Heart right ventricle (tissue), 16 donors: ENCODE measurements around the gene IL6R. TPM values are rescaled to one million over a fixed set of nuclear protein-coding genes. Genes with fewer than 3 reads are reported as not detected.

Experiments used
- ATAC-seq, 8 donors: fragments of 200-7000 bp; cut with Tn5 transposase; one replicate each; pipeline ENCODE4 v1.9.1; 2020; ENCODE audit warnings: mild to moderate bottlenecking in 8 of 8, moderate library complexity in 8 of 8, moderate number of reproducible peaks in 1 of 8
- DNase-seq, 2 donors: peaks; one replicate each; pipeline ENCODE4 v3.0.0-alpha.2; 2020
- H3K27ac ChIP-seq, 10 donors: fragments of 200-600 bp; sonication (generic) in 2 of 10; one replicate each; pipeline versions ENCODE4 v1.5.0 to v1.8.0; 2020 to 2022; ENCODE audit warnings: mild to moderate bottlenecking in 3 of 10
- H3K27me3 ChIP-seq, 7 donors: fragments of 200-600 bp; one replicate each; pipeline ENCODE4 v1.8.0; 2021 to 2022; ENCODE audit warnings: mild to moderate bottlenecking in 2 of 7
- H3K36me3 ChIP-seq, 9 donors: fragments of 200-600 bp; sonication (generic) in 1 of 9; one replicate each; pipeline versions ENCODE4 v1.5.0 to v1.8.0; 2020 to 2022; ENCODE audit warnings: mild to moderate bottlenecking in 2 of 9
- H3K4me1 ChIP-seq, 9 donors: fragments of 200-600 bp; sonication (generic) in 1 of 9; one replicate each; pipeline versions ENCODE4 v1.5.0 to v1.8.0; 2020 to 2022; ENCODE audit warnings: mild to moderate bottlenecking in 4 of 9
- H3K4me3 ChIP-seq, 10 donors: fragments of 200-600 bp; sonication (generic) in 2 of 10; one replicate each; pipeline versions ENCODE4 v1.5.0 to v1.8.0; 2020 to 2022; ENCODE audit warnings: mild to moderate bottlenecking in 7 of 10, moderate library complexity in 2 of 10
- H3K9me3 ChIP-seq, 11 donors: fragments of 200-600 bp in 10 of 11; sonication (generic) in 2 of 11; one replicate each; pipeline versions ENCODE4 v1.5.0 to v1.8.0; 2013 to 2022; ENCODE audit warnings: mild to moderate bottlenecking in 2 of 11, control low read depth in 1 of 11, moderate library complexity in 1 of 11
- WGBS, 2 donors: extraction: QIAGEN DNeasy Blood & Tissue Kit; methylation state at CpG; one replicate each; pipeline ENCODE4 v1.1.7; 2013; ENCODE audit warnings: inconsistent platforms in 1 of 2; 5-methylcytosine and 5-hydroxymethylcytosine counted together
- intact Hi-C, 10 donors: fragments of 100-400 bp; cut with DNase I; formaldehyde crosslinking; loops; one replicate each; pipeline versions ENCODE4 v1.11.1 to v1.14.2; 2022
- polyA plus RNA-seq, 2 donors: library from polyadenylated mRNA; stranded (reverse); fragments of 200-250 nt; gene quantifications; one replicate each; pipeline ENCODE4 v1.2.3, GENCODE V29; 2013
- total RNA-seq, 10 donors: library from RNA; stranded (reverse); fragmentation: NEBNext Ultra II Directional in 3 of 10; extraction: Animal tissue kit (Norgen Biotek cat#: 25700) in 3 of 10; gene quantifications; one replicate each; pipeline versions ENCODE4 v1.2.1 to v1.2.4, GENCODE V29; 2021 to 2023
- TF ChIP-seq, protein P1 (sequence below), 9 donors: fragments of 200-600 bp; sonication (generic) in 2 of 9; IDR thresholded peaks; one replicate each; pipeline versions ENCODE4 v1.5.0 to v1.8.0; 2021 to 2022; ENCODE audit warnings: antibody characterized with exemption in 9 of 9, mild to moderate bottlenecking in 5 of 9, moderate library complexity in 1 of 9
- donor health status: Arrhythmogenic right ventricular cardiomyopathy.
- donor health status: ischemic (EF 13 %, LVEDD 7.1; RV severe dilation, severe dysfunction).
- donor health status: healthy with polysubstance abuse.
- donor health status: DM: no; HTN: yes; CAD: no.
- donor health status: DM: no; HTN: no; CAD: no.
- donor health status: ischemic (EF 25% LVEDD 6.9; RV normal size, moderate dysfunction).
- donor health status: ischemic (EF 25% LVEDD 5.7; RV mildly dilated, moderate dysfunction).
- donor health status: healthy.
- donor health status: DM: yes; HTN: yes; CAD: no.
- donor health status: Ischemic cardiomyopathy.
- donor health status: ischemic (EF 35%, LVEDD 5.7; RV mildly dilated, moderate dysfunction).
- donor health status: nonischemic (EF 11% LVEDD 7.7; RV severe dilation, severe dysfunction).
- donor health status: DM: yes; HTN: yes; CAD: no.
- donor health status: PGD.
- donor health status: ischemic (EF 29% LVEDD 5.4; RV normal size, mild dysfunction).
- donor health status: nonischemic (EF 23%, LVEDD 6.1; RV moderate dilation, normal function).

The IL6R gene
- total and polyA plus RNA-seq, 12 donors, result 2.9 to 16.2 (median 9.3) TPM

DNA sequence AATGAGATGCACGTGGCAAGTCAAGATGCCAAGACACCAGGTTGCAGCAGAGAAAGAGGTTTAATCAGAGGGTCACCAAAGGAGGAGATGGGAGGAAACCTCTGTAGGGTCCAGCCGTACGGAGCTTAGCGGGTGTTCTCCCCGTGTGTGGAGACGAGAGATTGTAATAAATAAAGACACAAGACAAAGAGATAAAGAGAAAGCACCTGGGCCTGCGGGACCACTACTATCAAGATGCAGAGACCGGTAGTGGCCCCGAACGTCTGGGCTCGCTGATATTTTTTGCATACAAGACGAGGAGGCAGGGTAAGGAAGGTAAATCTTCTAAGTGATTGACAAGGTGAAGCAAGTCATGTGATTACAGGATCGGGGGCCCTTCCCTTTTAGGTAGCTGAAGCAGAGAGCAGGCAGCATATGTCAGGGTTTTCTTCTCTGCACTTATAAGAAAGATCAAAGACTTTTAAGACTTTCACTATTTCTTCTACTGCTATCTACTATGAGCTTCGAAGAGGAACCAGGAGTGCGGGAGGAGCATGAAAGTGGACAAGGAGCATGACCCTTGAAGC lies 55.6 kb downstream of the IL6R start:
- WGBS, 2 donors, result 74 to 77% methylated on average over 15 of the region's 15 CpGs
- H3K4me1 ChIP-seq, result peaks cover 0 to 50% (median 0%) of the 10 kb centered on the region in 9 donors
- H3K4me3 ChIP-seq, result no peak overlapping the region
- intact Hi-C loops, result loop anchor here in 1 of 10 donors (10.0 kb wide), 1 partner anchor 56 kb away; the partner anchor contains the start of gene IL6R
- TF ChIP-seq, protein P1, sequence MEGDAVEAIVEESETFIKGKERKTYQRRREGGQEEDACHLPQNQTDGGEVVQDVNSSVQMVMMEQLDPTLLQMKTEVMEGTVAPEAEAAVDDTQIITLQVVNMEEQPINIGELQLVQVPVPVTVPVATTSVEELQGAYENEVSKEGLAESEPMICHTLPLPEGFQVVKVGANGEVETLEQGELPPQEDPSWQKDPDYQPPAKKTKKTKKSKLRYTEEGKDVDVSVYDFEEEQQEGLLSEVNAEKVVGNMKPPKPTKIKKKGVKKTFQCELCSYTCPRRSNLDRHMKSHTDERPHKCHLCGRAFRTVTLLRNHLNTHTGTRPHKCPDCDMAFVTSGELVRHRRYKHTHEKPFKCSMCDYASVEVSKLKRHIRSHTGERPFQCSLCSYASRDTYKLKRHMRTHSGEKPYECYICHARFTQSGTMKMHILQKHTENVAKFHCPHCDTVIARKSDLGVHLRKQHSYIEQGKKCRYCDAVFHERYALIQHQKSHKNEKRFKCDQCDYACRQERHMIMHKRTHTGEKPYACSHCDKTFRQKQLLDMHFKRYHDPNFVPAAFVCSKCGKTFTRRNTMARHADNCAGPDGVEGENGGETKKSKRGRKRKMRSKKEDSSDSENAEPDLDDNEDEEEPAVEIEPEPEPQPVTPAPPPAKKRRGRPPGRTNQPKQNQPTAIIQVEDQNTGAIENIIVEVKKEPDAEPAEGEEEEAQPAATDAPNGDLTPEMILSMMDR (IDR thresholded peaks at IDR 0.05), result no peak
- H3K27ac ChIP-seq, result no peak overlapping the region
- DNase-seq (no peak), ATAC-seq (no peak)
- no peaks in the 10 kb centered on the region for H3K9me3 ChIP-seq
- H3K27me3 ChIP-seq, result no peaks in the 10 kb centered on the region
- H3K36me3 ChIP-seq, result peaks cover 0 to 60% (median 3%) of the 10 kb centered on the region in 9 donors

DNA sequence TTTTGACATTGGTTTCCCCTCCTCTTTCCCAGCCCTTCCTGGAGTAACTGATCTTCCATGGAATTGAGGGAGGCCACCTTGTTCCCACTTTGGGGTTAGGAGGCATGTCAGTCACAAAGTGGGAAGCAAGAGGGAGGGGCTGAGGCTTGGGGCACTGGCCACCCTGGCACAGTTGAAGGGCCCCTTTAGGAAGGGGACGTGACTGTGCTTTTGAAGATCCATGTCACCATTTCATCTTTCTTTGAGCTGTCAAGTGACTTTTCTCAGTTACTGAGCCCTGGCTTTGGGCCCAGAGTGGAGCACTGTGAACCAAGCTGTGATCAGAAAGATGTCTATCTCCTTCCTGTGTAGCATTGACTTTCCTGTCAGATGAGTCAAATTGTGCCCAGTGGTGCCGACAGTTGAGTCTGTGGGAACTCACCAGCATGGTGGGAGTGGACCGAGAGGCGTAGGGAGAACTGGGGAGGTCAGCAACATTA lies 58.4 kb downstream of the IL6R start:
- no peaks in the 10 kb centered on the region for H3K27me3 ChIP-seq
- ATAC-seq (peak in 6 of 8 donors; percentile 25 to 63 (median 43)), DNase-seq (no peak)
- peaks cover 0 to 56% (median 4%) of the 10 kb centered on the region in 9 donors for H3K4me1 ChIP-seq
- no peak overlapping the region for H3K4me3 ChIP-seq
- H3K27ac ChIP-seq, result peak overlapping the region in 3 of 10 donors; percentile 15 to 79 (median 62)
- no peaks in the 10 kb centered on the region for H3K9me3 ChIP-seq
- H3K36me3 ChIP-seq, result peaks cover 0 to 38% (median 3%) of the 10 kb centered on the region in 9 donors
- whole genome bisulfite sequencing, 2 donors, result 64 to 66% methylated on average over 4 of the region's 4 CpGs
- intact Hi-C loops, result loop anchor here in 1 of 10 donors (10.0 kb wide), 1 partner anchor 59 kb away; the partner anchor contains the start of gene IL6R
- TF ChIP-seq, protein P1 (IDR thresholded peaks at IDR 0.05), result no peak

DNA sequence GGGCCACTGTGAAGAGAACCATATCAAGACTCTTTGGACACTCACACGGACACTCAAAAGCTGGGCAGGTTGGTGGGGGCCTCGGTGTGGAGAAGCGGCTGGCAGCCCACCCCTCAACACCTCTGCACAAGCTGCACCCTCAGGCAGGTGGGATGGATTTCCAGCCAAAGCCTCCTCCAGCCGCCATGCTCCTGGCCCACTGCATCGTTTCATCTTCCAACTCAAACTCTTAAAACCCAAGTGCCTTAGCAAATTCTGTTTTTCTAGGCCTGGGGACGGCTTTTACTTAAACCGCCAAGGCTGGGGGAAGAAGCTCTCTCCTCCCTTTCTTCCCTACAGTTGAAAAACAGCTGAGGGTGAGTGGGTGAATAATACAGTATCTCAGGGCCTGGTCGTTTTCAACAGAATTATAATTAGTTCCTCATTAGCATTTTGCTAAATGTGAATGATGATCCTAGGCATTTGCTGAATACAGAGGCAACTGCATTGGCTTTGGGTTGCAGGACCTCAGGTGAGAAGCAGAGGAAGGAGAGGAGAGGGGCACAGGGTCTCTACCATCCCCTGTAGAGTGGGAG lies 60.6 kb downstream of the IL6R start:
- Histone ChIP-seq H3K9me3 (no peaks in the 10 kb centered on the region), H3K27me3 (no peaks in the 10 kb centered on the region), H3K36me3 (peaks cover 0 to 44% (median 3%) of the 10 kb centered on the region in 9 donors), H3K4me1 (peaks cover 0 to 56% (median 4%) of the 10 kb centered on the region in 9 donors), H3K4me3 (no peak overlapping the region), H3K27ac (peak overlapping the region in 1 of 10 donors; percentile 79)
- ATAC-seq (no peak), DNase-seq (no peak)
- WGBS, 2 donors, result 83 to 85% methylated on average over 8 of the region's 8 CpGs
- intact Hi-C loops, result loop anchor here in 3 of 10 donors (5.0 to 10.0 kb wide), 3 partner anchors 58 to 63 kb away; partner anchors contain the start of gene IL6R (in 2 of the 3)
- TF ChIP-seq, protein P1 (IDR thresholded peaks at IDR 0.05), result no peak

DNA sequence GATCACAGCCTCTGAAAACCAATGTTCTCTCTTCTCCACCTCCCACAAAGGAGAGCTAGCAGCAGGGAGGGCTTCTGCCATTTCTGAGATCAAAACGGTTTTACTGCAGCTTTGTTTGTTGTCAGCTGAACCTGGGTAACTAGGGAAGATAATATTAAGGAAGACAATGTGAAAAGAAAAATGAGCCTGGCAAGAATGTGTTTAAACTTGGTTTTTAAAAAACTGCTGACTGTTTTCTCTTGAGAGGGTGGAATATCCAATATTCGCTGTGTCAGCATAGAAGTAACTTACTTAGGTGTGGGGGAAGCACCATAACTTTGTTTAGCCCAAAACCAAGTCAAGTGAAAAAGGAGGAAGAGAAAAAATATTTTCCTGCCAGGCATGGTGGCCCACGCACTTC lies 61.1 kb downstream of the IL6R start:
- TF ChIP-seq, protein P1 (IDR thresholded peaks at IDR 0.05), result no peak
- 73 to 89% methylated on average over 3 of the region's 3 CpGs for WGBS, 2 donors
- H3K36me3 ChIP-seq, result peaks cover 0 to 39% (median 3%) of the 10 kb centered on the region in 9 donors
- H3K27me3 ChIP-seq, result no peaks in the 10 kb centered on the region
- H3K9me3 ChIP-seq, result no peaks in the 10 kb centered on the region
- DNase-seq (no peak), ATAC-seq (no peak)
- H3K27ac ChIP-seq, result peak overlapping the region in 1 of 10 donors; percentile 79
- intact Hi-C loops, result loop anchor here in 3 of 10 donors (5.0 to 10.0 kb wide), 3 partner anchors 59 to 64 kb away; partner anchors contain the start of gene IL6R (in 2 of the 3)
- H3K4me1 ChIP-seq, result peaks cover 0 to 56% (median 4%) of the 10 kb centered on the region in 9 donors
- no peak overlapping the region for H3K4me3 ChIP-seq
